AG20443 (cell line): ENCODE measurements around the gene SEMA6B.

Source experiments
- DNase-seq: peaks from one replicate; pipeline ENCODE4 v3.0.0; 2012; ENCODE audit warnings: low spot score, mixed read lengths

SEMA6B gene

GRCh38 chr19:4493104-4493928 is 66.2 kb downstream of the SEMA6B start:
- no peak for DNase-seq
